Mesendoderm (in vitro differentiated cells): ENCODE results near the gene HAUS6.
A peak's percentile ranks its signal among the peaks of the same experiment; 100 is the strongest.
"Not testable (repeated sequence)": the region's sequence is repeated elsewhere in the genome, so short reads cannot be mapped to it uniquely, and the experiment has no call there.

Source experiments
- DNase-seq: peaks from one replicate; pipeline ENCODE4 v3.0.0; 2013
- H2AK5ac ChIP-seq: 2 replicates; pipeline ENCODE4 v1.6.1; 2013; ENCODE audit warnings: low read length, inconsistent platforms
- H2BK120ac ChIP-seq: 2 replicates; pipeline ENCODE4 v1.6.1; 2013; ENCODE audit warnings: low read depth, mild to moderate bottlenecking, low read length, moderate library complexity, mixed read lengths
- H2BK15ac ChIP-seq: replicated peaks from 2 replicates; pipeline ENCODE4 v1.6.1; 2013; ENCODE audit warnings: low read depth, mild to moderate bottlenecking, moderate library complexity
- H2BK5ac ChIP-seq: 2 replicates; pipeline ENCODE4 v1.6.1; 2013; ENCODE audit warnings: low read length, inconsistent platforms
- H3K18ac ChIP-seq: 2 replicates; pipeline ENCODE4 v1.6.1; 2013; ENCODE audit warnings: mild to moderate bottlenecking, low read length, mixed read lengths
- H3K23ac ChIP-seq: one replicate; pipeline ENCODE4 v1.6.1; 2013; ENCODE audit warnings: low read length
- H3K27ac ChIP-seq: 2 replicates; pipeline ENCODE4 v1.5.1; 2013; ENCODE audit warnings: low read depth, mild to moderate bottlenecking, inconsistent platforms, low read length, moderate library complexity
- H3K27me3 ChIP-seq: 2 replicates; pipeline ENCODE4 v1.6.1; 2013; ENCODE audit warnings: low read length, control low read depth, mild to moderate bottlenecking, inconsistent platforms; ENCODE audit not compliant: insufficient read depth, poor library complexity
- H3K36me3 ChIP-seq: 2 replicates; pipeline ENCODE4 v1.6.1; 2013; ENCODE audit warnings: low read length, inconsistent platforms; ENCODE audit not compliant: control insufficient read depth, insufficient read depth
- H3K4ac ChIP-seq: one replicate; pipeline ENCODE4 v1.6.1; 2013; ENCODE audit warnings: low read depth, mild to moderate bottlenecking, low read length, moderate library complexity
- H3K4me1 ChIP-seq: 2 replicates; pipeline ENCODE4 v1.6.1; 2013; ENCODE audit warnings: low read depth, low read length, inconsistent platforms; ENCODE audit not compliant: control insufficient read depth
- H3K4me2 ChIP-seq: 2 replicates; pipeline ENCODE4 v1.6.1; 2013; ENCODE audit warnings: low read length
- H3K4me3 ChIP-seq: 2 replicates; pipeline ENCODE4 v1.5.1; 2013; ENCODE audit warnings: mild to moderate bottlenecking, low read length
- H3K56ac ChIP-seq: one replicate; pipeline ENCODE4 v1.6.1; 2013; ENCODE audit warnings: low read length
- H3K79me1 ChIP-seq: 2 replicates; pipeline ENCODE4 v1.6.1; 2013; ENCODE audit warnings: low read length, inconsistent platforms
- H3K79me2 ChIP-seq: 2 replicates; pipeline ENCODE4 v1.6.1; 2013; ENCODE audit warnings: mild to moderate bottlenecking, low read length; ENCODE audit not compliant: control insufficient read depth, insufficient read depth
- H3K9ac ChIP-seq: 2 replicates; pipeline ENCODE4 v1.6.1; 2013; ENCODE audit warnings: low read length, inconsistent platforms
- H4K5ac ChIP-seq: one replicate; pipeline ENCODE4 v1.6.1; 2013; ENCODE audit warnings: low read length
- H4K8ac ChIP-seq: one replicate; pipeline ENCODE4 v1.6.1; 2013; ENCODE audit warnings: low read depth, mild to moderate bottlenecking, control low read depth, low read length, moderate library complexity
- WGBS: extraction: QIAGEN DNeasy Blood & Tissue Kit; methylation state at CpG from one replicate; pipeline ENCODE4 v1.1.7; 2013; ENCODE audit warnings: low lambda C conversion rate, missing lambda C conversion rate; ENCODE audit not compliant: insufficient coverage; ENCODE audit errors: extremely low coverage; 5-methylcytosine and 5-hydroxymethylcytosine counted together

HAUS6 gene

DNA sequence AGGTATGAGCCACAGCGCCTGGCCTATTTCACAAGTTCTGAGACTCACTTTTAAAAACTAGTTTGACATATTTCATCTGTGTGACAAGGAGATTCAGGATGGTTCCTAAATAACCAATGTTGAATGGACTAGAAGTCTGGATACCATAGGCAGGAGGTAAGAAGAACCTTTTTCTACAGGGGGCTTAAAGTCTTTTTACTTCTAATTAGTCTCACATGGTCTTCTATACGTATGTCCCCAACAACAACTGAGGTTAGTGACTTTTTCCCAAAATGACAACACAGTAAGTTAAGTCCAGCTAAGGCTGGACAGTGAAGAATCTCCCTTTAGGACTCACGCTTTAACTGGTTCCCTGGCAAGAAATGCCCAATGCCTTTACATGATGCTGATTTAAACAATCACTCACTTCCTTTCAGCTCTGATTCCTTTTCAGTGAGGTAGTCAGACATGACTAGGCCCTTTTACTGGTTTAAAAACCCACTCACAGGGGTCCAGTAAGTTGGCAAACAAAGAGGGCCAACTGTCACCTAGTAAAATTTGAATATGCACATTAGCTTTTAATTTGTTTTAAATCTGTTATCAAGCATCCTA is 12.1 kb upstream of the HAUS6 start:
- no peaks in the 10 kb centered on the region for H3K79me1 ChIP-seq
- H3K9ac ChIP-seq = no peak overlapping the region
- no peak overlapping the region for H4K5ac ChIP-seq
- peak; percentile 32 for DNase-seq
- no peaks in the 10 kb centered on the region for H3K27me3 ChIP-seq
- no peaks in the 10 kb centered on the region for H3K4me1 ChIP-seq
- H3K4ac ChIP-seq = no peak overlapping the region
- no peak overlapping the region for H2AK5ac ChIP-seq
- no peak overlapping the region for H4K8ac ChIP-seq
- H2BK120ac ChIP-seq = no peak overlapping the region
- no CpG with 5 or more reads among the region's 3 CpGs for WGBS
- no peak overlapping the region for H3K23ac ChIP-seq
- no peak overlapping the region for H3K56ac ChIP-seq
- H3K4me2 ChIP-seq = no peak overlapping the region
- no peak overlapping the region for H3K4me3 ChIP-seq
- H3K27ac ChIP-seq = no peak overlapping the region
- no peak overlapping the region for H2BK15ac ChIP-seq
- peaks cover 10% of the 10 kb centered on the region for H3K36me3 ChIP-seq
- H3K18ac ChIP-seq = no peak overlapping the region
- H3K79me2 ChIP-seq = no peaks in the 10 kb centered on the region
- H2BK5ac ChIP-seq = no peak overlapping the region

DNA sequence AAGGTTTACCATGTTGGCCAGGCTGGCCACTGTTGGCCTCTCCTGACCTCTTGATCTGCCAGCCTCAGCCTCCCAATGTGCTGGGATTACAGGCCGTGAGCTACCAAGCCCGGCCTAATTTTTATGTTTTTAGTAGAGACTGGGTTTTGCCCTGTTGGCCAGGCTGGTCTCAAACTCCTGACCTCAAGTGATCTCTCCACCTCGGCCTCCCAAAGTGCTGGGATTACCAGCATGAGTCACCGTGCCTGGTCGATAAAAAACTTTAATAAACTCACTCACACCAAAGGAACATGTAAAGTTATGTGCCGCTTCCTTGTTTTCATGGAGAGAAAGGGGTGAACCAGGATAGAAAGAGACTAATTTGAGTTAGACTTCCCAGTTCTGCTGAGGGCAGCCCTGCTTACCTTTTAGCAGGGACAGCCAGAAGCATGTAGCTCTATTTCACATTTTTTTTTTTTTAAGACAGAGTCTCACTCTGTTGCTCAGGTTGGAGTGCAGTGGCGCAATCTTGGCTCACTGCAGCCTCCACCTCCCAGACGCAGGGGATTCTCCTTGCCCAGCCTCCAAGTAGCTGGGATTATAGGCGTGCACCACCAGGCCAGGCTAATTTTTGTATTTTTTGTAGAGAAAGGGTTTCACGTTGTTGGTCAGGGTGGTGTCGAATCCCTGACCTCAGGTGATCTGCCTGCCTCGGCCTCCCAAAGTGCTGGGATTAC is 11.4 kb upstream of the HAUS6 start:
- Histone ChIP-seq H3K27me3 (no peaks in the 10 kb centered on the region), H3K4me3 (no peak overlapping the region), H3K4me1 (no peaks in the 10 kb centered on the region), H3K4me2 (no peak overlapping the region), H2BK15ac (no peak overlapping the region), H3K36me3 (peaks cover 8% of the 10 kb centered on the region), H3K79me2 (no peaks in the 10 kb centered on the region), H2AK5ac (no peak overlapping the region), H4K5ac (no peak overlapping the region), H3K79me1 (no peaks in the 10 kb centered on the region), H3K23ac (no peak overlapping the region), H3K4ac (no peak overlapping the region), H3K56ac (no peak overlapping the region), H2BK5ac (no peak overlapping the region), H3K9ac (no peak overlapping the region), H2BK120ac (no peak overlapping the region), H4K8ac (no peak overlapping the region), H3K27ac (no peak overlapping the region), H3K18ac (no peak overlapping the region)
- DNase-seq = no peak
- WGBS = no CpG with 5 or more reads among the region's 12 CpGs

- H2AK5ac ChIP-seq, H3K79me2 ChIP-seq, H4K5ac ChIP-seq, H3K23ac ChIP-seq, H3K4ac ChIP-seq, H3K56ac ChIP-seq, H4K8ac ChIP-seq, H3K27ac ChIP-seq, DNase-seq, H3K4me2 ChIP-seq, H3K27me3 ChIP-seq, H3K4me1 ChIP-seq, H3K79me1 ChIP-seq, H3K4me3 ChIP-seq, H3K9ac ChIP-seq, H2BK15ac ChIP-seq, H3K36me3 ChIP-seq, H2BK120ac ChIP-seq, H2BK5ac ChIP-seq, H3K18ac ChIP-seq: not testable (repeated sequence)
- no CpG with 5 or more reads among the region's 7 CpGs for WGBS
Observed at GRCh38 chr9:19113064-19113611, 10.4 kb upstream of the HAUS6 start.

- Histone ChIP-seq H2BK120ac (no peak overlapping the region), H4K5ac (no peak overlapping the region), H3K4me2 (no peak overlapping the region), H3K4me3 (no peak overlapping the region), H2BK15ac (no peak overlapping the region), H2AK5ac (no peak overlapping the region), H2BK5ac (no peak overlapping the region), H3K27me3 (no peaks in the 10 kb centered on the region), H3K4ac (no peak overlapping the region), H3K4me1 (no peaks in the 10 kb centered on the region), H3K9ac (no peak overlapping the region), H3K27ac (no peak overlapping the region), H3K36me3 (no peaks in the 10 kb centered on the region), H4K8ac (no peak overlapping the region), H3K23ac (no peak overlapping the region), H3K18ac (no peak overlapping the region), H3K79me2 (no peaks in the 10 kb centered on the region), H3K56ac (no peak overlapping the region), H3K79me1 (no peaks in the 10 kb centered on the region)
- no peak for DNase-seq
Observed at GRCh38 chr9:19108038-19108437, 5.3 kb upstream of the HAUS6 start.

DNA sequence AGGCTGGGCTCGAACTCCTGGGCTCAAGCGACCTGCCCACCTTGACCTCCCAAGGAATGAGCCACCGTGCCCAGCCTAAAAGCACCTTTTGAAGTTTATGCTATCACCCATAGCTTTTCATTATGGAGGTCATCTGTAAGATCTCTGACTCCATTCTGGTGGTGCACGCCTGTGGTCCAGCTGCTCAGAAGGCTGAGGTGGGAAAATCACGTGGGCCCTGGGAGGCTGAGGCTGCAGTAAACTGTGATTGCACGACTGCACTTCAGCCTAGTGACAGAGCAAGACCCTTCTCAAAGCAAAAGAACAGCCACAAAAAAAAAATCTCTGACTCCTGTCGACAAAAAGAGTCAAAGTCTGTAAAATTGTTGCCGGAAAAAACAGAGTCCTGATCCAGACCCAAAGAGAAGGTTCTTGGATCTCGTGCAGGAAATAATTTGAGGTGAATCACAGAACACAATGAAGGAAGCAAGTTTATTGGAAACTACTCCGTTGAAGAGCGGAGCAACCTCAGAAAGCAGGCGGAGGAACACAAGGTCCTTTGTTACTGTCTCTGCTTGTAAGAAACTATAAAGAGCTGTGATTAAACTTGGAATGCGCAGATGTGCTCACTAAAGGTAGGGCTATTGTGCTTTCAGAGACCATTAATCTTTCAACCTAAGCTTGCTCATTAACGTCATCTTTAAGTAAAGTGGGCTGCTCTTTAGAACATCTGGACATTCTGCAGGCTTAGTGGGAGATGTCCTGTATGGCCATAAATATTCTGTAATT is 2.0 kb upstream of the HAUS6 start:
- Histone ChIP-seq H3K27ac (no peak overlapping the region), H3K79me2 (peaks cover 22% of the 10 kb centered on the region)

More for the DNA sequence above, 2.0 kb upstream of the HAUS6 start:
- no peak overlapping the region for H4K5ac ChIP-seq
- peaks cover 2% of the 10 kb centered on the region for H3K79me1 ChIP-seq
- no CpG with 5 or more reads among the region's 14 CpGs for WGBS
- no peak overlapping the region for H3K4ac ChIP-seq
- no peak overlapping the region for H3K23ac ChIP-seq
- no peak for DNase-seq
- no peak overlapping the region for H3K4me3 ChIP-seq
- H2BK120ac ChIP-seq = no peak overlapping the region
- H3K36me3 ChIP-seq = no peaks in the 10 kb centered on the region
- H3K4me2 ChIP-seq = no peak overlapping the region
- no peak overlapping the region for H4K8ac ChIP-seq
- no peak overlapping the region for H3K9ac ChIP-seq
- H3K27me3 ChIP-seq = no peaks in the 10 kb centered on the region
- no peak overlapping the region for H3K56ac ChIP-seq
- no peaks in the 10 kb centered on the region for H3K4me1 ChIP-seq
- H2BK15ac ChIP-seq = no peak overlapping the region
- no peak overlapping the region for H2BK5ac ChIP-seq
- no peak overlapping the region for H3K18ac ChIP-seq
- no peak overlapping the region for H2AK5ac ChIP-seq
